HFF-Myc (cell line): ENCODE data around the gene TMEM40.

Source experiments
- DNase-seq: peaks from one replicate; pipeline ENCODE4 v3.0.0-alpha.2; 2011; ENCODE audit warnings: low read depth; ENCODE audit errors: extremely low read depth
- H3K4me3 ChIP-seq: replicated peaks from 2 replicates; pipeline ENCODE4 v1.5.1; 2011; ENCODE audit warnings: low read depth, mild to moderate bottlenecking, control low read depth, low read length
- CTCF ChIP-seq: IDR thresholded peaks from 2 replicates; pipeline ENCODE4 v1.5.1; 2012; ENCODE audit warnings: mild to moderate bottlenecking, low read depth, low read length, control low read depth; ENCODE audit errors: missing control alignments

TMEM40 gene, protein sequence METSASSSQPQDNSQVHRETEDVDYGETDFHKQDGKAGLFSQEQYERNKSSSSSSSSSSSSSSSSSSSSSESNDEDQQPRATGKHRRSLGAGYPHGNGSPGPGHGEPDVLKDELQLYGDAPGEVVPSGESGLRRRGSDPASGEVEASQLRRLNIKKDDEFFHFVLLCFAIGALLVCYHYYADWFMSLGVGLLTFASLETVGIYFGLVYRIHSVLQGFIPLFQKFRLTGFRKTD

GRCh38 chr3:12759097-12759679 lies at the start of gene TMEM40:
Gene TMEM40 (minus strand): TSS chr3:12759259. CDS start chr3:12749832, 9,427 bp downstream.
- no peak for DNase-seq
- no peak for TF ChIP-seq CTCF
- no peak within 1 kb of the TSS for H3K4me3 ChIP-seq

DNA sequence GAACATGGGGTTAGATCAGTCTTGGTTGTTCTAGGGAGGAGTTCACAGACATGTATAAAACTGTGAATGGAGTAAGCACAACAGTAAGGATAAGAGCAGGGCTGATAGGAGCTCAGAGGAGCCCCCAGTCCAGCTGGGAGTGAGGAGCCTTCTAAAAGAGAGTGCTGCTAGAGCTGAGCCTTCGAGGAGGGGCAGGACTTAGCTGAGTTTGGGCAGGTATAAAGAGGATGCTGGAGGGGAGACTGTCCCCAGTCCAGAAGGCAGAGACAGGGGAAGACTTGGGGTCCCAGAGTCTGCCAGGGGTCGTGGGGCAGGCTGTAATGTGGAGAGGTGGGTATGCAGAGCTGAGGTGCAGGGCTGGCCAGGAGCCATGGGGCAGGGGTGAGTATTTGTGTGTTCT lies 49.5 kb upstream of the TMEM40 start:
- no peak for TF ChIP-seq CTCF
- DNase-seq = no peak
- no peak overlapping the region for H3K4me3 ChIP-seq

DNA sequence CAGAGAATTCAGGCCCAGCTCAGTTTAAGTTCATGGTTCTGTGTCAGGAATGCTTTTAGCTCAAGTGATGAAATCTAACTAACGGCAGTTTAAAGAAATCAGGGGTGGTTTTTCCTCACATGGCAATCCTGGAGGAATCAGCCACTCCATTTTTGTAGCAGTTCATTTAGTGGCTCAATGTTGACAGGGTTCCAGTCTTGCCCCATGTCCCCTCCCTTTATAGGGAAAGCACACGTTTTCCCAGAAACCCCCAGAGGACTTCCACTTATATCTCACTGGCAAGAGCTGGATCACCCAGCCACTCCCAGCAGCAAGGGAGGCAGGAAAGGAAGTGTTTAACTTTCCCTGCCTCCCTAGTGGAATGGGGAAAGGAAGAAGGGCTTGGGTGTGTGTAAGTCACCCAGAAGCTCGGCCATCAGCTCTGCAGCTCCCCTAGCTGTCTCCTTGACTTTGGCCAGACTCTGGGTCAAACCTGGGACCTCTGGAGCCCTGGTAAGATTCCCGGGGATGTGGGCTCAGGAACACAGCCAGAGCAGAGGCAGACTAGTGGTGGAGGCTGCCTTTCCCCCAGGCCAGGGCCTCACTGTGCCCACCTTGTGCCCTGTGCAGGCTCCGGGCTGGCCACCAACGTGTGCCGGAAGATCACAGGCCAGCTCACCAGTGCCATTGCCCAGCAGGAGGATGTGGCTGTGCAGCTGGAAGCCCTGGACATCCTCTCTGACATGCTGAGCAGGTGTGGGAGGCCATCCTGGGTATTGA lies 48.7 kb upstream of the TMEM40 start:
- no peak for DNase-seq
- H3K4me3 ChIP-seq = no peak overlapping the region
- no peak for TF ChIP-seq CTCF

- no peak for DNase-seq
- no peak for TF ChIP-seq CTCF
- H3K4me3 ChIP-seq = no peak overlapping the region
These were observed 48.0 kb upstream of the TMEM40 start for GRCh38 chr3:12807066-12807465.

GRCh38 chr3:12803371-12803770 lies 44.3 kb upstream of the TMEM40 start:
- DNase-seq = no peak
- H3K4me3 ChIP-seq = no peak overlapping the region
- no peak for TF ChIP-seq CTCF

DNA sequence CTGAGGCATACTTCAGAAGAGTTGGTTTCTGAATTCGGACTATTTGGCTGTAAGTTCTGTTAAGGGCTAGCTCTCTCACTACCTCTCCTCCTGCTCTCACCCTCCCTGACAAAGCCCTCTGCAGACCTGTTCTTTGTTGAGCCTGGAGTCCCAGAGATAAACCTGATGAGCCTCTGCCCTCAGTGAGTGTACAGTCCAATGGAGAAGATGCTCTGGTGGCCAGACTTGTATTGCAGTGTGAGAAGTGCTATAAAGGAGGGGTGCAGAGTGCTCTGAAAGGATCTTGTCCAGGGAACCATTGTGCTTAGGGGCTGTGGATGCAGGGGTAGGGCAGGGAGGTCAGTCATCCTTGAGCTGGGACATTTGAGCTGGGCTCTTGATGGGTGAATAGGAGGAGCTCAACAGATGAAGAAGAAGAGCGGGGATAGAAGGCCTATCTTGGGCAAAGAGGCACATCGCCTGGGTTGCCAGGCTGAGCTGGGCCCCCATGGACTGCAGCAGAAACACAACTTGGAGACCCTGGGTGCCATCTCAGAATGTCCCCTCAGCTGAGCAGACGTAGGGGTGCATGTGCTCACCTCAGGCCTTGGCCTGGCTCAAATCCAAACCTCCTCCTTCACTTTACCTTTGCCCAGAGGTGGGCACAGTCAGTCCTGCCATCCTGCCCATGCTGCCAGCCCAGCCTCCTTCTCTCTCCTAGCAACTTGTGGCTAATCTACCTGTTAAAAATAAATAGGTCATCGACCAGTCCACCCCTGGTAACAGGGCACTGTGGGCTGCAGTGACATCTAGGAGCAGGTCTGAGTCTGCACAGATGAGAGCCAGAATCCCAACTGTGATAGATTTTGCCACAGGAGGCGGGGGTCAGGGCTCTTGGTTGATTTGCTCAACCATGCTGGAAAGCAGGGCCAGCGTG lies 40.7 kb upstream of the TMEM40 start:
- no peak for TF ChIP-seq CTCF
- no peak overlapping the region for H3K4me3 ChIP-seq
- no peak for DNase-seq
